AG20443 (cell line): Measurements from ENCODE around the gene MSRB2.
"Not testable (repeated sequence)": the region's sequence is repeated elsewhere in the genome, so short reads cannot be mapped to it uniquely, and the experiment has no call there.

Source experiments
- DNase-seq: peaks from one replicate; pipeline ENCODE4 v3.0.0; 2012; ENCODE audit warnings: low spot score, mixed read lengths

The MSRB2 gene

DNA sequence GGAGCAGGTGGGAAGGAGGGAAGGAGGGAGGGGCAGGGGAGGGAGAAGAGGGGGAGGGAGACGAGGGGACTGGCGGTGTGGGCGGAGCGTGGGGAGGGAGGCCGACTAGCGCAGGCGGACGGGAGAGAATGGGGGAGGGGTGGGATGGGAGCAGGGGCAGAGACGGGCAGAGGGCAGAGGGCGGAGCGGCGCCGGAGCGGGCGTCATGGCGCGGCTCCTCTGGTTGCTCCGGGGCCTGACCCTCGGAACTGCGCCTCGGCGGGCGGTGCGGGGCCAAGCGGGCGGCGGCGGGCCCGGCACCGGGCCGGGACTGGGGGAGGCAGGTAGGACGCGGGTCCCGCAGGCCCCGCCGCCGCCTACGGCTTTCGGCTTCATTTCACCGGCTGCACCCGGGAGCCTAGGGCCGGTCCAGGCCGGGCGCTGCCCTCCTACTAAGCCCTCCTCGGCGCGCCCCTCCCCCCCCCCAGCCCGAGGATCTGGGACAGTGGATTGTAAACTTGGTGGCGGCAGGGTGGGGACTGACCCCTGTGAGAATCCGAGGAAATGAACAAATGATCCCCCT is at the start of gene MSRB2:
Gene MSRB2, plus strand, starts transcription at position 176 of the 562 bp plus-strand sequence. Its CDS starts 30 bp downstream, at position 206.
- peak; percentile 98 for DNase-seq

DNA sequence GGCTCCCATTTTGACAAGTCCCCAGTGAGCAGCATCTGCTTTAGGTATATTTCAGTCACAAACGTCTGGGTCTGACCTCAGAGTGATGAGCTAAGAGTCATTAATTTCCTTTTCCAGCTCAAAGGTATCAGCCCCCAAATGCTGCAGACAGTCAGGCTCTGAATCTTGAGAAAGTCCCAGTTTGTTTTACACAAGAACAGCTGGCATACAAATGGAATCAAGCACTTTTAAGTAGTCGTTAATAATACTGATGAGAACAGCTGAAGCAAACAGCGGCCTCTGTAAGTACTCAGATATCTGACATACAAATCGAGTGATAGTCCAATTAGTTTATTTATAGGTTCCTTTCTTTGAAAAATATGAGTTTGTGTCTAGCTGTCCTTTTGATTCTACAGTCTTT is 49.4 kb upstream of the MSRB2 start:
- DNase-seq = no peak

DNA sequence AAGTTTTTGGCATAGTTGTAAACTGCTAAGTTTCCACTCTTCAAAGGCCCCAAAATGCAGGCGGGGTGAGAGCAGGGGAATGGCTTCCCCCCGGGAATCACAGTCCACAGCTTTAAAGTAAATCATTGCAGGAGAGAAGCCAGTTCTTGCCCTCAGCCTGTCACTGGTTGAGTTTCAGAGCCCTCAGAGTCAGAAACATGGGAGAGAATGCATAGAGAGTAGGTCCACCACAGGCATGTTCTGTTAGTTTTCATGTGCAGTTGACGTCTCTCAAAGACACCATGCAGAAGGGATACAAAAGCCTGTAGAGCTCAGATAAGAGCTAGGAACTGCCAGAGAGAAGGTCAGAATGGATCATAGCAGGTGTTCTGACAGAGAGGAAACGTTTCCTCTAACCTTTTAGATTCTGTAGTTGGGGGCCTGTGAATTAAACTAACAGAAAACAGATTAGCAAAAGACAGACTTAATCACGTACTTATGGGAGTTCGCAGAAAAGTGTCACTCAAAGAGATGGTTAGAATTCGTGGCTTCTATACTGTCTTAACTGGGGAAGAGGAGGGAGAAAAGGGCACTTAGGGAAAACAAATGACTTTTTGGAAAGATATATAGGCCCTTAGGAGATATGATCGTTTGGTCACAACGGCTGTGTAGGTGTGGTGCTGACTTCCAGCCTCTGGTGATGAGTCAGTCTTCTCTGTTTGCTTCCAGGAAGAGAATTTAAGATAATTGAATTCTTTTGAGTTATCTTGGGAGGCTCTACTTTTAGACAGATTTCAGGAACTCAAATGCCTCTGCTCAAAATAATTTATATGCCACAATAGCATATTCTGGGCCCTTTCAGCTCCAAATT is 48.0 kb upstream of the MSRB2 start:
- DNase-seq = peak; percentile 21

DNA sequence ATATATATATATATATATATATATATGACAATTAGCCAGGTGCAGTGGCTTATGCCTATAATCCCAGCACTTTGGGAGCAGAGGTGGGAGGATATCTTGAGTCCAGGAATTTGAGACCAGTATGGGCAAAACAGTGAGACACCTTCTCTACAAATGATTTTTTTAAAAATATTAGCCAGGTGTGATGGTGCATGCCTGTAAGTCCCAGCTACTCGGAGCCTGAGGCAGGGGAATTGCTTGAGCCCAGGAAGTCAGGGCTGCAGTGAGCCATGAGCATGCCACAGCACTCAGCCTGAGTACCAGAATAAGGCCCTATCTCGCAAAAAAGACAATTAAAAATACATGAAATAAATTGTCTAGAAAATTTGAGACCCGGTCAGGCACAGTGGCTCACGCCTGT is 47.2 kb upstream of the MSRB2 start:
- no peak for DNase-seq

DNA sequence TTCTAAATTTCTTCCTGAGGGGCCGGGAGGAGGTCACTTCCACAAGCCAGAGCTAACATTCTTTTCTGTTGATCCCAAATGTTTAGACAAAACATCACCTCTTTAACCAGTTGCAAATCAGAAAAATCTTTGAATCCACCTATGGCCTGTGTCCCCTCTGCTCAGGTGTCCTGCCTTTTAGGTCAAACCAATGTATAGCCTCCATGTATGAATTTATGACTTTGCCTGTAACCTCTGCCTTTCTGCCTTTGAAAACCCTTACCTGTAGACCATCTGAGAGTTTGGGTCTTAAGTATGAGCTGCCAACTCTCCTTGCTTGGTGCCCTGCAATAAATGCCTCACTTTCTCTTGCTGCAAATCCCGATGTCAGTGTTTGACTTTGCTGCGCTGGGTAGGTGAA is 44.1 kb upstream of the MSRB2 start:
- DNase-seq = no peak

DNA sequence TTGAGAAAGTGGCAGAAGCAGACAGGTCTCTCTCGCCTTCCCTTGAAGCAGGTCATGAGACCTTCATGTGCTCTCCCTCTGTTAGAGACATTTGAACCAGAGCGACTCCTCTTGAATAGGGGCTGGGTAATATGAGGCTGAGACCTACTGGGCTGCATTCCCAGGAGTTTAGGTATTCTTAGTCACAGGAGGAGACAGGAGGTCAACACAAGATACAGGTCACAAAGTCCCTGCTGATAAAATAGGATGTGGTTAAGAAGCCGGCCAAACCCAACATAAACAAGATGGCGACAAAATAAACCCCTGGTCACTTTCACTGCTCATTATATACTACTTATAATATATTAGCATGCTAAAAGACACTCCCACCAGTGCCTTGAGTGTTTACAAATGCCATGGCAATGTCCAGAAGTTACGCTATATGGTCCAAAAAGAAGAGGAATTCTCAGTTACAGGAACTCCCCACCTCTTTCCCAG is 43.5 kb upstream of the MSRB2 start:
- DNase-seq = no peak

DNA sequence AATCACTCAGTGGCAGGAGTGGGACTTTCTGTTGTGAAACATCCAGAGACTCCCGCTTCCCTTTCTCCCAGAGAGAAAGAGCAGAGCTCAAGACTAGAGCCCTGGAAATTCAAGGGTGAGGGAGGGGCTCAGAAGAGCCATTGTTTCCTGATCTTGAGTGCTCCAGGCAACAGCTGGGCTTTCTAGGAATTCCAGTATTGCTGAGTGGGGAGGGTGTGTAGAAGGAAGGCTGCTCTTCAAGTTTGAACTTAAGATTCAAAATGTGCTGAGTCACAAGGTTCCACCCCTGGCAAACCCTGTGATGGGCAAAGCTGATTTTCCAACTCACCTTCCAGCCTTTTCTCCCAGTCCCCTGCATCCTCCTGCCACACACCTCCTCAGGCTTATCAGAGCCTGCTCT is 42.3 kb upstream of the MSRB2 start:
- DNase-seq = no peak

DNA sequence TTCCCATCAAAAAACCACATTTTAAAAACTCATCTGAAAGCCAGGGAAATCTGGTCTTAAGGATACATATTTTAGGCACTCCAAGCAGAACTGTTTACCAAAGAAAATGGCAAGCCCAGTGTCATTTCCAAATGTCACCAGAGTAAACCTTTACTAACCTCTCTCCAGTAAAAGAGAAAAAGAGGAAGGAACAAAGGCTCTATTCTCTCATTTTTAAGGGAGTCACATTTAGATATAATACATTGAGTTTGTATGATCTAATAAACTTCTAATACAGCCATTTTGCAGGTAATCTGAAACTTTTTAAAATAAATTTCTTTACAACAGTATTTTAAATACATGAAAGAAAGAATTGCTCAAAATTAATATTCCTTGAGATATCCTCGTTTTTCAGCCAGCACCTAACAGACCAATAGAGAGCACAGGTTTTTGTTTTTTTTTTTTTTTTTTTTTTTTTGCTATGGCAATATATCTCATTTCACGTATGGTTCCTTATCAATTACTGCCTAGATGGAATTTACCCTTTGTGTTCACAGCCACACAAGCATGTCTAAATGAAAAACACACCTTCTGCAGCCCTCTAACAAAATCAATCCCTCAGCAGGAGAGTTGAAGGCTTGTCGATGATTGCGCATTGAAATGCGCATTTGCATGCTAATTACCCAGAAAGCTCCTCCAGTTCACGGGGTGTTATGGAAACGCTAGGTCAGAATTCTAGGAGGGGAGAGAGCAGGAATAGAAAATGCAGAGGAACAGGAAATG is 39.8 kb upstream of the MSRB2 start:
- DNase-seq = no peak

DNA sequence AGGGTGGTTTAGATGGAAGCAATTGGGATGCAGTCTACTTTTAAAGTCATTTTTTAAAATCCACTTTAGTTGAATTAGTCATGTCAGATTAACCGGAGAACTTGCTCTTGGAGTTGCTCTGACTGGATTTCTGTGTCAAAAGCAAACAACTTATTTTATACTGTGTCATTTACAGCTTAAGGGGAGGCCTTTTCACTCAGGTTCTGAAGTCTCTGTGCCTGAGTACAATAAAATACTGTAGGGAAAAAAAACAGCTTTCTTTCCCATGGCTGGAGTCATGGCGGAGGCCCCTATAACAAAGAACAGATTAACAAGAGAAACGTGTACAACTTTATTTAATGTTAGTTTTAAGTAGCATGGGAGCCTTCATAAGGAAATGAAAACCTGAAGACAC is 39.2 kb upstream of the MSRB2 start:
- no peak for DNase-seq

DNA sequence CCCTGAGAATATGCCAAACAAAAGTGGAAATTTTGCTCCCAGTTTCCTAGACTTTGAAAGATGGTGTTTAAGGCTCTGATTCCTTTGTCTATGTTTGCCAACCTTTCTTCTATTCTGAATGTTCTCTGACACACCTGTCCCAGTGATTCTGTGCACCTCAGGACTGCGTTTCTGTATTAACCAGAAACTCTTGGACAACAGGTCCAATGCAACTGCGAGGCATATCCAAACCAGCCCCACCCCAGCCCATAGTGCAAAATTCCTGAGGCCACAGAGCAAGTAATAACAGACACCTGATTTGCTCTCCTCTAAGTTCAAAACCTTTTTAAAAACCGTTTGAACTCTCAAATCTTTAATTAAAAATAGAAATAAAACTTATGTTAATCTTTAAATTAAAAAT is 37.0 kb upstream of the MSRB2 start:
- DNase-seq = no peak

DNA sequence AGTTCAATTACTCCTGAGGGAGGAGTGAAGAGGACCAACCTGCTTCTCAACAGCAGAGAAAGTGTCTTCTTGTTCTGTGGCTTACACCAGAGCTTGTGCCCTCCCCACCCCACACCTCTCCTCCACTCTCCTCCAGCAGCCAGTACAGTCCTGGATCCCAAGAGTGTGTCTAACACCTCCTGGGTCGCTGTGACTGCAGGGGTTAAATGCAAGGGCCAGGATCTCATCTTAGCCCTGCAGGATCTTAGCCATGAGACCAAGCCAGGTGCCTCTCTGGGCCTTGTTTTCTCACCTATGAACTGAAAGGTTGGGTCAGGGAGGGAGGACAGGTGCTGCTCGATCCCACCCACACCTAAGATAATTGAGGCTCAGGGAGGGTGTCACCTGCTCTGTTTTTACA is 34.5 kb upstream of the MSRB2 start:
- DNase-seq = no peak

DNA sequence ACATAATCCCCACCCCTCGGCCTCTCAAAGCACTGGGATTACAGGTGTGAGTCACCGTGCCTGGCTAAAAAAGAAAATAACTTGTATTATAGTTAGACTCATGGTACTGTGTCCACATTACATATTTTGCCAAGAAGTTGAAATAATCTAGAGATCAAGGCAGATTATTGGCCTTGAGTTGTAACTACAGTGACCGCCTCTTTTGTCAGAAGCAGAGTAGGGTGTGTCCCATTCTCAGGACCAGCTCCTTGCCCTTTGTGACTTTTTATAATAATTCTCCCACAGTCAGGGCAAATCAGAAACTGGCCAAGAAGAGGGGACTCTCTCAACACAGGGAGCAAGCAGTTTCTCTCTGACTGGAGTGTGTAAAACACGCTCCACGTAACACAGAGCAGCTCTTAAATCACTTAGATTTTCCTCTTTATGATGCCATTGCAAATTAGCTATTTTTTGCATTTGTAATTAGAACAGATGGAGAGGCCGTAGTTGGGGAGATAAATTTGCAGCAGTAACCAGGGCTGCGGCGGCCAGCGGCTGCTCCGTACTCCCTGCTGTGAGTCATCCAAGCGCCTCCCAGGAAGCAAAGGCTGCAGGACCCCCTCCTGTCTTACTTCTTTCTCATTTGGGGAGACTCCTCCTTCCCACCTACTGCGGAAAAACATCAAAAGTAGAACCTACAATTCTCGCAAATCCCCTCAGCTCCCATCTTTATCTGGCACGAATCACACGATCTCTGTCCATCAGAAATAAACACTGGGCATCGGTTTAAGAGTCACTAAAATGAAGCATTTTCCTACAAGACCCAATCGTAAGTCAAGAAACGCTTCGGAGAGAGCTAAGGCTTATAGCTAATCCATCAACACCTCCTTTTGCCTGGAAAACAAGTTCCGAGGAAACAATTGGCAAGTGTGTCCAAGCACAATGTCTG is 32.1 kb upstream of the MSRB2 start:
- DNase-seq = peak; percentile 64

DNA sequence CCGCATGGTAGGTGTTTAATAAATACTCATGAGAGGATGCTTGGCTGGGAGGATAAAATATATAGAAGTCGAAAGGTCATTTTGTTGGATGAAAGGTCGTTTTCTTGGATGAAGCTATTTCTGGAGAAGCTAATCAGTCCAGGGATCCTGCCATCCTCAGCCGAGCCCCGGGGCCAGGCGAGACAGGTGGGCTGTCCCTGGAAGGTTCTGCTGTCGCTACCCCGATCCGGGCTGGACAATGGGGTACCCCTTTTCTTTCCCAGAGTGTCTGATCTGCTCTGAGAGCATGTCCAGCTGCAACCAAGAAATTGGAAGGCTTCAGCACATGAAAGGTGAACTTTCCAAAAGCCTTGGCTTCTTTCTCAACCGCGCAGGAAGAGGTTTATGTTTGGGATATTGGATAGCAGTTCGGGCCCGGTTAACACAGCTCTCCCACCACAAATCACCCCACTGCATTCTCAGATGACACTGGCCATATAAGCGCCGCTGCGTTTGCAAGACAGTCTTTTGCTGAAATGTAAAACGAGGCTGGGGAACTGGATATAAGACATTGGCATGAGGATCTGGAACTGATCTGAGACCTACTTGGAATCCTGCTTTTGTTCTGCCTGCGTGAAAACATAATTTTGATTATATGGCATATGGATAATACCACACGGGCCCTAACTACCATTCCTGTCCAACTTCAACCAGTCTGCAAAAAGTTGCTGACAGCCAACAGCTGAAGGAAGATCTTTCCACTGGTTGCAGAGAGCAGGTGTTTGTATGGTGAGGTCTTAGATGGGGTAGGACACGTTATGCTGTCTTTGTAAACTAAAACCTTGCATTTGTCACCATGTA is 31.2 kb upstream of the MSRB2 start:
- DNase-seq = no peak

DNA sequence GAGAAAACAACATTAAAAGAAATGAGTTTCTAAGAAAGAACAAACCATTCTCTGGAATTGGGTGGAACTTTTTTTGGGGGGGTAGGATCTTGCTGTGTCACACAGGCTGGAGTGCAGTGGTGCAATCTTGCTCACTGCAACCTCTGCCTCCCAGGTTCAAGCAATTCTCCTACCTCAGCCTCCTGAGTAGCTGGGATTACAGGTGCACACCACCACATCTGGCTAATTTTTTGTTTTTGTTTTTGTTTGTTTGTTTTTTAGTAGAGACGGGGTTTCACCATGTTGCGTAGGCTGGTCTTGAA is 30.6 kb upstream of the MSRB2 start:
- not testable (repeated sequence) for DNase-seq

DNA sequence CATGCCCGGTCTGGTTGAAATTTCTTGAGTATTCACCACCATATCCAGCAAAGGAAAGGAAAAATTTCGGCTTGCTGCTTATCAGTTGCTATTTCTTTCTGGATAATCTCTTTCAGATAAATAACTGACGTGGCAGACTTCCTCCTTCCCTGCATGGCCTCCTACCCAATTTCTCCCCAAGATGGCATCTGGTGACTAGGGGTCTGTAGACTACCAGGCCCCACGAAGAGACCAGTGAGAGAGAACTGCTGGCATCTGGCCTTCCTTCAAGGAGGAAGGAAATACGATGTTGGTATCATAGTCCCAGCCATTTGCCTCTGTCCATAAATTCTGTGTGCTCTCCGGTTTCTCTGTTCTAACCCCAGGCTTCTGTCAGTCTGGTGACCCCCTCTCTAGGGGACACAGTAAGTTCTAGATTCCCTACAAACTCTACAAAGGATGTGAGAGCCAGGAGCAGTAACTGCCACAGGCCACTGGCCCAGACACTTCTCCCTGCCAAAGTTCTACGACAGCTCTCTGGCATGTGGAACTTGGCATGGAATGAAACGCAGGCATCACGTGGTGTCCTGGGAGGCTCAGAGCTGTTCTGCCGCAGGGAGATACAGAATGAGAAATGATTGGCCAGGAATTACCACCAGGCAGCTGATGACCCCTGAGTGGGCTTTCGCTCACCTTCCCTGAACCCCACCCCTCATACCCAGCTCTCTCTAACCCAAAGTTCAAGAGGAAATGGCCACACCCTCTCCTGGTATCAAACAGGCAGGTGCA is 30.0 kb upstream of the MSRB2 start:
- peak; percentile 93 for DNase-seq

DNA sequence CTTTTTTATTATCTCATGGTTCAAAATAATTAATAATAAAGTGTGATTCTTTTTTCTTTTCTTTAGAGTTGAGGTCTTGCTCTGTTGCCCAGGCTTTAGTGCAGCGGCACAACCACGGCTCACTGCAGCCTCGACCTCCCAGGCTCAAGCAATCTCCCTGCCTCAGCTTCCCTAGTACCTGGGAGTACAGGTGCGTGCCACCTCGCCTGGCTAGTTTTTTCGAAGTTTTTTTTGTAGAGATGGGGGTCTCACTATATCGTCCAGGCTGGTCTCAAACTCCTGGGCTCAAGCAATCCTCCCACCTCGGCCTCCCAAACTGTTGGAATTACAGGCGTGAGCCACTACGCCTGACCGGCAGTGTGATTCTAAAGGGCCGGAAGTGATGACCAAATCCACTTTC is 28.0 kb upstream of the MSRB2 start:
- no peak for DNase-seq

DNA sequence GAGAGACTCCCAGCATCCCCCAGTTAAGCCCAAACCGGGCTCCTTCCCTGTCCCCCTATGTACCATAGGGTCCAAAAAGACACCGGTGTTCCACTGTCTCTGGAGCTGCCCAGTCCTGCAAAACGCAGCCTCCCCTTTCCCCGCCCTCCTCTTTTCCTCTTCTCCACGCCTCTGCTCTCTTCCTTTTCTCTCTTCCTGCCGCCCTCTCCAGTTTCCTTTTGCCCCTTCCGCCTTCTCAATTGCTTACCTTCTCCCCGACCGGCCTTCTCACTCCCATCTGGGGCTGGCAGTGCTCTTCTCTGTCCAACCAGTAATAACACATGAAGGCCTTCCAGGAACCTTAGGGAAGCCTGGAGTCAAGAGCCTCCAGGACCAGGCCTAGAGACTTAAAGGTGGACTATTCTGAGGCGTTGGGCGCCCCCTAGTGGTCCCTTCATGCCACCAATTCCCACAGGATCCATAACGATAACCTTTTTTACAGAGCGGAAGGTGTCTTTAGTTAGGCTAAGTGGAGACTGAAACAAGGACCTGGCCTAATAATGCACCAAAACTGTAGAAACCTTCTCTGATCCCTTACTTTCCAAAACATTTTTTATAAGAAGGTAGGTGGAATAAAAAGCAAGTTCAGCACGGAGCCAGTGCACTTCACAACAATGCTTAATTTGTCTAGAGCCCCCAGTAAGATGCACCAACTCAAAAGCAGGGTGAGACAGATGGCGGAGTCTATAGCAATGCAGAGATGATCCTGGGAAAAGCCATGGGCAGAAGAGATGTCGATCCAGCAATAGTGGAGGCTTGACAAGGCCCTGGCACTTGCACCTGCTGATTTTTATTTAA is 27.2 kb upstream of the MSRB2 start:
- DNase-seq = peak; percentile 76

DNA sequence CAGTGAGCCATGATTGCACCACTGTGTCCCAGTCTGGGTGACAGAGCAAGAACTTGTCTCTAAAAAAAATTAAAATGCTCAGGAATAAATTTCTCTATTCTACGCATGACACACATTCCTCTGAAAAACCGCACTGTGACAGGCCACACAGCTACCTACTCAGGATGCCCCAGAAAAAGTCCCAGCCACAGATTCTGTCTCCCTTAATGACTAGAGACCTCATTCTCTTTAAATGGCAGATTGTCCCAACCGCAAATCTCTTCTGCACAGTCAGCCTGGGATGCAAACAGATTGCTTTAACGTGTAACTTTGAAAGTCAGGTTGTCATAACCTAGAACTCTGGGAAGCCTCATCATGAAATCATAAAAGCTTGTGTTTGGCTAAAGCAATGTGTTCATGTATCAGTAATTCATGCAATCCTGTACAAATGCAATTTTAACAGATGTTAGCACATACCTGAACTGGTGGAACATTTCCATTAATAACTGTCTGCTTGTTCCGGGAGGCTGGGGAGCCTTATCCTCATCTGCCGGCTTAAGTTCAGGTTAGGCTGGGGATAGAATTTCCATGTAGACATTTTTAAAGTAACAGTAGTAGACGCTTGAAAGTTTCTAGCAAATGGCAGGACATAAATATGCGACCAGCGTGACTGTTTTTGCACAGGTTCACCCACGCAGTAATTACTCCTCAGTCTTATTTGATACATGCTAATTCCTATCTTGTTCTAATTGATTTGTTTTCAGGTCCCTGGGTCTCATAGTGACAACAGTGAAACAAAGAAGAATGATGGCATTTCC is 26.2 kb upstream of the MSRB2 start:
- DNase-seq = no peak
